HG02970 (cell line): Measurements from ENCODE around the gene ATP13A2.
"Not testable (repeated sequence)": the region's sequence is repeated elsewhere in the genome, so short reads cannot be mapped to it uniquely, and the experiment has no call there.

Experiments
- ATAC-seq: cut with Tn5 transposase; IDR thresholded peaks from one replicate; pipeline ENCODE4 v1.9.1; 2021; ENCODE audit warnings: mild to moderate bottlenecking, moderate library complexity, moderate number of reproducible peaks; ENCODE audit not compliant: unreplicated experiment, low FRiP score

Gene ATP13A2

GRCh38 chr1:16964169-16964568 is 47.6 kb downstream of the ATP13A2 start:
- not testable (repeated sequence) for ATAC-seq

DNA sequence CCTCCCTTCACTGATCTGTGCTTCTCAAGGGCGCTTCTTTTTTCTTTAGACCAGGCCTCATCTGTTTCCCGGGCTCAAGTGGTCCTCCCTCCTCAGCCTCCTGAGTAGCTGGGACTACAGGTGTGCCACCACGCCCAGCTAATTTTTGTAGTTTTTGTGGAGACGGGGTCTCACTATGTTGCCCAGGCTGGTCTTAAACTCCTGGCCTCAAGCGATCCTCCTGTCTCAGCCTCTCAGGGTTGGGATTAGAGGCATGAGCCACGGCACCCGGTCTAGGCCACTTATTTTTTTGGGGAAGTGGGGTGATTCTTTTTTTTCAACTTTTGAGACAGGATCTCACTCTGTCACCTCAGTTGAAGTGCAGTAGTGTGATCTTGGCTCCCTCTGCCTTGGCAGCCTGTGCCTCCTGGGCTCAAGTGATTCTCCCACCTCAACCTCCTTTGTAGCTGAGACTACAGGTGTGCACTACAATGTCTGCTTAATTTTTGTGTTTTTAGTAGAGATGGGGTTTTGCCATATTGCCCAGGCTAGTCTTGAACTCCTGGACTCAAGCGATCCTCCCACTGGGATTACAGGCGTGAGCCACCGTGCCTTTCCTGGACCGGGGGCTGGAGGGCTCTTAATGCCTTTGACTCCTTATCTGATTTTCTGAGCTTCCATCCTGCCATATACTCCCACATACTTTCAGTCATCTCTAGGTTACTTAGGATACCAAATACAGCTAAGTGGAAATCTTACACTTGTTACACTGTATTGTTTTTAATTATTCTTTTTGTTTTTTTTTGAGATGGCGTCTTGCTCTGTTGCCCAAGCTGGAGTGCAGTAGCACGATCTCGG is 50.2 kb downstream of the ATP13A2 start:
- no peak for ATAC-seq

DNA sequence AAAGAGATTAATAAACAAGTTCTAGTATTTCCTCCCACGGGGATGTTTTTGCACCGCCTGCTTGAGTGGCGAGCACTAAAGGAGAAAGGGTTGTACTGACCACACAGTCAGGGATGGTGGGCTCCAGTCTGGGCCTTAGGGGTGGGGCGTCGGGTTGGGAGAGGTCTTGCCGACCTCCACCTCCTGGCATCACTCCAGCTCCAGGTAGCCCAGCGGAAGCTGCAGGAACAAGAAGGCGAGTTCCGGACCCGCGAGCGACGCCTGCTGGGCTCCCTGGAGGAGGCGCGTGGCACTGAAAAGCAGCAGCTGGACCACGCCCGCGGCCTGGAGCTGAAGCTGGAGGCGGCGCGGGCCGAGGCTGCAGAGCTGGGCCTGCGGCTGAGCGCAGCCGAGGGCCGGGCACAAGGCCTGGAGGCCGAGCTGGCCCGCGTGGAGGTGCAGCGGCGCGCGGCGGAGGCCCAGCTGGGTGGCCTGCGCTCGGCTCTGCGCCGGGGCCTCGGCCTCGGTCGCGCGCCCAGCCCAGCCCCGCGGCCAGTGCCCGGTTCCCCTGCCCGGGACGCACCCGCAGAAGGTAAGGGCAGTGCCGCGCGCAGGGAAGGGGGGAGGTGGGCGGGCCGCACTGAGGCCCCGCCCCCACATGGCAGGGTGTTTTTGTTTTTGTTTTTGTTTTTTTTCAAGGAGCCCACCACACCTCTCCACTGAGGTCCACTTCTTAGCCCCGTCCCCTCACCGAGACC is 51.0 kb downstream of the ATP13A2 start:
- ATAC-seq = no peak

DNA sequence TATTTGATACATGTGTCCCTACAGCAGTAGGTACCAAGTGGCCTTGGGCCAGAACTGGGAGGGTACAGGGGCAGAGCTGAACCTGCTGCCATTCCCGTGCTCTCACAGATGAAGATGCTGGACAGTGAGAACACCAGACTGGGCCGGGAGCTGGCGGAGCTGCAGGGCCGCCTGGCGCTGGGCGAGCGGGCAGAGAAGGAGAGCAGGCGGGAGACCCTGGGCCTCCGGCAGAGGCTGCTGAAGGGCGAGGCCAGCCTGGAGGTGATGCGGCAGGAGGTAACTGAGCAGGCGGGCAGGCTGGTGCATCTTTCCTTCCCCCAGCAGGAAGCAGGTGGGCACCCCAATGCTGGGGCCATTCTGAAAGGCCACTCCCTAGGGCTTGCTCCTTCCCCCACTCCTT is 53.3 kb downstream of the ATP13A2 start:
- ATAC-seq = no peak

DNA sequence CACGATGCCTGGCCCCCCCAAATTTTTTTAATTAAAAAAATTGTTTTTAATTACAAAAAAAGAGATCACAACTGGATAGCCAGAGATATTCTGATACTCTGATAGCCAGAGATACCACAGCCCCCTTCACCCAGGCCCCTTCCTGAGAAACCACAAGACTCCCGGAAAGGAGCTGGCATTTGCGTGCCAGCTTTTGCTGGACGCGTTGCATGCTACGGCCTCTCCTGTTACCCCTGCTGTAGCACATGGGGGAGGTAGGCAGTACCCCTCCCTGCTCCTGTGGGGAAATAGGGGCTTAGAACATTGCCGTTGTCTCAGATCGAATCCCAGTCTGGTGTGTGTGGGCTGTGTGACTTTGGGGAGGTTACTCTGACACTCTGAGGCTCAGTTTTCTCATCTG is 54.0 kb downstream of the ATP13A2 start:
- ATAC-seq = no peak

DNA sequence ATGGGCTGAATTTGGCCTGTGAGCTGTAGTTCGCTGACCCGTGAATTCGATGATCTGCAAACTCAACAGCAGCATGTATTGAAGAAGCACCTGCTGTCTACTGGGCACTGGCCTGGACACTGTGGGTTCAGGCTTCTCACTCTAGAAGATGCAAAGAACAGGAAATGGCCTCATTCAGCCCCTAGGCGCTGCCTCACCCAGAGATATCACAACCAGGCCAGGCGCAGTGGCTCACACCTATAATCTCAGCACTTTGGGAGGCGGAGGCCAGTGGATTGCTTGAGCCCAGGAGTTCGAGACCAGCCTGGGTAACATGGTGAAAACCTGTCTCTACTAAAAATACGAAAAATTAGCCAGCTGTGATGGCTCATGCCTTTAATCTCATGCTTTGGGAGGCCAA is 55.0 kb downstream of the ATP13A2 start:
- ATAC-seq = no peak

DNA sequence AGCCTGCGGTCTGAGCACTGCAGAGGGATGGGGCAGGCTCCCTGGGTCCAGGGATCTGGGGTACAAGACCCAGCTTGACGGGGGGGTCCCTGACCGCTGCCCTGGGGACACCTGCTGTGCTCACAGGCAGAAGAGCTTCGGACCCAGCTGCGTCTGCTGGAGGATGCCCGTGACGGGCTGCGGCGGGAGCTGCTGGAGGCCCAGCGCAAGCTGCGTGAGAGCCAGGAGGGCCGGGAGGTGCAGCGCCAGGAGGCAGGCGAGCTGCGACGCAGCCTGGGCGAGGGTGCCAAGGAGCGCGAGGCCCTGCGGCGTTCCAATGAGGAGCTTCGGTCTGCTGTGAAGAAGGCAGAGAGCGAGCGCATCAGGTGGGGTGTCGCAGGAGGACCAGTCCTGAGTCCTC is 56.5 kb downstream of the ATP13A2 start:
- ATAC-seq = no peak

- ATAC-seq = no peak
These were observed 57.1 kb downstream of the ATP13A2 start for GRCh38 chr1:16954579-16954978.

DNA sequence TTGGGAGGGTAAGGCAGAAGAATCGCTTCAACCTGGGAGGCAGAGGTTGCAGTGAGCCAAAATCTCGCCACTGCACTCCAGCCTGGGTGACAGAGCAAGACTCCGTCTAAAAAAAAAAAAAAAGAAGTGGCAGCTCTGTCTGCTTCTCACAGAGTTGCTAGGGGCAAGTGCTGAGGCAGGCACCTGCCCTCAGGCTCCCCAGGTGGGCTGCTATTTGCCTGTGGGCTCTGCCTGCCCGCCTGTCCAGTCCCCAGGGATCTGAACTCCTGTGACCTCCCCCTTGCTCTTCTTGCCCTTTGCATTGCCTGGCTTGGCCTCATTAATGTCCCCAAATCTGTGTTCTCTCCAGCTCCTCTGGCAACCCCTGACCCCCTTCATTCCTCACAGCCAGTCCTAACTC is 59.4 kb downstream of the ATP13A2 start:
- not testable (repeated sequence) for ATAC-seq

GRCh38 chr1:16949026-16949425 is 62.7 kb downstream of the ATP13A2 start:
- ATAC-seq = not testable (repeated sequence)

GRCh38 chr1:16948282-16948891 is 63.3 kb downstream of the ATP13A2 start:
- ATAC-seq = not testable (repeated sequence)

DNA sequence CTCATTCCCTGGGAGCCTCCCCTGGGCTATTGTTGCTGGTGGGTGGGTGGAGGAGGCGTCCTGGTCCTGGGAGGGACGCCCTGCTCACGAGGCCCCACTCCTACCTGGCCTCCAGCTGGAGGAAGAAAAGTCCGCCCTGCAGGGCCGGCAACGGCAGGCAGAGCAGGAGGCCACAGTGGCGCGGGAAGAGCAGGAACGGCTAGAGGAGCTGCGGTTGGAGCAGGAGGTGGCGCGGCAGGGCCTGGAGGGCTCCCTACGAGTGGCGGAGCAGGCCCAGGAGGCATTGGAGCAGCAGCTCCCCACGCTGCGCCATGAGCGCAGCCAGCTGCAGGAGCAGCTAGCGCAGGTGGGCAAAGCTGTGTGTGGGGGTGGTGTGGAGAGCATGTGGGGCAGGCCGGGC is 65.1 kb downstream of the ATP13A2 start:
- no peak for ATAC-seq

DNA sequence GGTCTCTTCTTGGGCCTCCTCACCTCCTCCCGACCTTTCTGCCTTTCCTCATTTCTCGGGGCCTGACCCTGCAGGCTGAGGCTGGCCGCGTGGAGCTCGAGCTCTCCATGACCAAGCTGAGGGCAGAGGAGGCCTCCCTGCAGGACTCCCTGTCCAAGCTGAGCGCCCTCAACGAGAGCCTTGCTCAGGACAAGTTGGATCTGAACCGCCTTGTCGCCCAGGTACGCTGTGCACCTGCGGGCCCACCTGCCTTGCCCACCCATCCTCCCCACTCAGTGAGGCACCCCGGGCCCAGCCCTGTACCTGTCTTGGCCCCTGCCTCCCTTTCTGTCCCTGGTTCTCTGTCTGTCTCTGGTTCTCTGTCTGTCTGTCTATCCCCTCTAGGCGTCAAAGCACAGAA is 65.5 kb downstream of the ATP13A2 start:
- not testable (repeated sequence) for ATAC-seq

- ATAC-seq = not testable (repeated sequence)
These were observed 66.2 kb downstream of the ATP13A2 start for GRCh38 chr1:16945512-16945911.

DNA sequence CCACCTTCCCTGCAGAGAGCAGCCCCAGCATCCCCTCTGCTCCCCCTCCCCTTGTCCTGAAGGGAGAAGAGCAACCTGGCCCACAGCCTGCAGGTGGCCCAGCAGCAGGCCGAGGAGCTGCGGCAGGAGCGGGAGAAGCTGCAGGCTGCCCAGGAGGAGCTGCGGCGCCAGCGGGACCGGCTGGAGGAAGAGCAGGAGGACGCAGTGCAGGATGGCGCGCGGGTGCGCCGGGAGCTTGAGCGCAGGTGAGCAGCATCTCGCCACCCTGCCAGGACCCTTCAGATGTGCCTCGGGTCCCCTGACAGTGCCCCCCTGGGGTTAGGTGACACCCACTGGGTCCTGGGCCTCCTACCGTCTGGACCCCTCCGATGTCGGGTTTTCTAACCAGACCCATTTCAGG is 67.7 kb downstream of the ATP13A2 start:
- no peak for ATAC-seq

DNA sequence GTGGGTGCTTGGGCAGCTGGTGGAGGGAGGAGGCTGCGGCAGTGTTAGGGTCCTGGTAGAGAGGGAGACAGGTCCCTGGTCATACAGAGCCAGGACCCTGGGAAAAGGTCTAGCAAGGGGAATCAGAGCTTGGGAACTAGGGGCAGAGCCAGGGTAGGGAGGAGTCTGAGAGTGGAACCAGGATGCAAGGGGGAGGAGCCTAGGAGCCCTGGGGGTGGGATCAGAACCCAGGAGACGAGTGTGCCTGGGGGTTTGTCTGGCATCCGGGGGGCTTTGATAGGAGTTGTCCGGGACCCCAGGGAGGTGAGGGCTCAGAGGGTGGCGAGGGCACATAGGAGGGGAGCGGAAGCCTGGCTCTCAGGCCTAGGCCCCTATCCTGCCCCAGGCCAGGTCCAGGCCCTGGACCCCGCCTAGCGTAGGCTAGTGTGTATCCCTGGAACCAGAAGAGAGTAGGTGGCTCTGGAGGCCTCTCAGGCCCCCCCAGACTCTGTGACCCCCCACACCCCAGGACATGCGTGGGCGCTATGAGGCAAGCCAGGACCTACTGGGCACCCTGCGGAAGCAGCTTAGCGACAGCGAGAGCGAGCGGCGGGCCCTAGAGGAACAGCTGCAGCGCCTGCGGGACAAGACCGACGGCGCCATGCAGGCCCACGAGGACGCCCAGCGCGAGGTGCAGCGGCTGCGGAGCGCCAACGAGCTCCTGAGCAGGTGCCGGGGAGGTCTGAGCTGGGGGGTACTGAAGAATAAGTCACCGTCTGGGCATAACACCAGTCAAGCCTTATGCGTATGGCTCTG is 72.1 kb downstream of the ATP13A2 start:
- not testable (repeated sequence) for ATAC-seq

DNA sequence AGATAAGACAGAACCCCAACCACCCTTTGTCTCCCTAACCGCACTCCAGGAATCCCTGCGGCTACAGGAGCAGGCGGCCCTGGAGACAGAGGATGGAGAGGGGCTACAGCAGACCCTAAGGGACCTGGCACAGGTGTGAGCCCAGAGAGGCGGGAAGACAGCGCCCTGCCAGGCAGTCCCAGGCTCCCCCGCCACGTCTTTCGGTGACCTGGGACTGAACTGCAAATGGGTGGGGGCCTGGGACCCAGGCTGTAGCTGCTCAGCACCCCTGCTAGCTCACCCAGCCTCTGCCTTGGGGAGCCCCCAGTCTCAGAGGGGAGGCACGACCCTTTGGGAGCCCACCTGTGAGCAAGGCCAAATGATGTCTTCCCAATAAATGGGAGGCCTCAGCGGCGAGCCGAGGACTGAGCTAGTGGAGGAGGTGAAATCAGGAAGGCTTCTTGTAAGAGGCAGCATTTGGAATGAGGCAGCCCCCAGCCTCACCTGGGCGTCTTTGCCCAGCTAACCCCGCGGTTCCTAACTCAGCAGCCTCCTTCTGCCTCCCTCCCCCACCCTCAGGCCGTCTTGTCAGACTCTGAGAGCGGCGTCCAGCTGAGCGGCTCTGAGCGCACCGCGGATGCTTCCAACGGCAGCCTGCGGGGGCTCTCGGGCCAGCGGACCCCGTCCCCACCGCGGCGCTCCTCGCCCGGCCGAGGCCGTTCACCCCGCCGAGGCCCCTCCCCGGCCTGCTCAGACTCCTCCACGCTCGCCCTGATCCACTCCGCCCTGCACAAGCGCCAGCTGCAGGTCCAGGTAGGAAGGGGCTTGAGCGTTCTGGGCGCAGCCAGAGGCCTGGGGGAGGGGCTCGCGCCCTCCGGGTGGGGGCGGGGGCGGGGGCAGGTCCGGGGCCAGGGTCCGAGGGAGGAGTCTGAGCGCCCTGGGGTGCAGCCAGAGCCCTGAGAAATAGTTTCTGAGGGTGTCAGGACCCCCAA is 73.1 kb downstream of the ATP13A2 start:
- no peak for ATAC-seq

GRCh38 chr1:16936580-16936979 is 75.1 kb downstream of the ATP13A2 start:
- not testable (repeated sequence) for ATAC-seq
